HG03342 (cell line): ENCODE results near the gene EXOC3L1.

Experiments used
- ATAC-seq: cut with Tn5 transposase; IDR thresholded peaks from one replicate; pipeline ENCODE4 v1.9.1; 2021; ENCODE audit warnings: mild to moderate bottlenecking, moderate library complexity; ENCODE audit not compliant: unreplicated experiment

The EXOC3L1 gene

DNA sequence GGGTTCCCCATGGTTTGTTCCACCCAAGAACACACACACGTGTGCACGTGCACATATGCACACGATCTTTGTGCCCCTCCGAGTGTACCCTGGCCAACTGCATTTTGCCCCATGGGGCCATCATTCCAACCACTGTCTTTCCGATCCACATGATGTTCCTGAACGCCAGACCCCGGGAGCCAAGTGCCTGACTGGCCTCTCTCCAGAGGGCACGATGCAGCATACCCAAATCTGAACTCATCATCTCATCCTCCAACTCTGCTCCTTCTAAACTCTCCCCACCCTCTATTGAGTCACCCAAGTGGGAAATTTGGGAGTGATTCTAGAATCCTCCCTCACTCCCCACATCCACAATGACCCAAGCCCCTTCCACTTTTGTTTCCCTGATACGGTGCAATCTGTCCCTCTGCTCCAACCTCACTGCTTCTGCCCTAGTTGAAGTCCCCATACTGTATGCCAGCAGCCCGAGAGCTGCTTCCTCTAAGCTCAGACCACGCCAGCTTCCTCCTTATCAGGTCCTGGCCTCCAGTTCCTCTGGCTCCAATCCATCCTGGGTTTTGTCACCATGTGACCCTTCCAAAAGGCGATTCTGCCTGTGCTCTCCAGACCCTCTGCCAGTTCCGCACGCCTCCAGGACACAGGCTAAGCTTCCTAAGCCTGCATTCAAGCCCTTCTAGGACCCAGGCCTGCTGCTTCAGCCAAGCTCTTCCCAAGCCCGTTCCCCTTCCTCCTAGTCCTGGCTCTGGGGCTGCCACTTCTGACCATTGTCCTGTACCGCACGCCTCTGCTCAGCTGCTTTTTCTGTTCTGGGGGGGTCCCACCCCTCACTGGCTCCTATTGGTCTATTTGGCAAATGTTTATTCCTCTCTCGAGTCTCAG lies 26.9 kb upstream of the EXOC3L1 start:
- ATAC-seq, result no peak

- ATAC-seq, result no peak
These were observed 25.8 kb upstream of the EXOC3L1 start for GRCh38 chr16:67215706-67216105.

DNA sequence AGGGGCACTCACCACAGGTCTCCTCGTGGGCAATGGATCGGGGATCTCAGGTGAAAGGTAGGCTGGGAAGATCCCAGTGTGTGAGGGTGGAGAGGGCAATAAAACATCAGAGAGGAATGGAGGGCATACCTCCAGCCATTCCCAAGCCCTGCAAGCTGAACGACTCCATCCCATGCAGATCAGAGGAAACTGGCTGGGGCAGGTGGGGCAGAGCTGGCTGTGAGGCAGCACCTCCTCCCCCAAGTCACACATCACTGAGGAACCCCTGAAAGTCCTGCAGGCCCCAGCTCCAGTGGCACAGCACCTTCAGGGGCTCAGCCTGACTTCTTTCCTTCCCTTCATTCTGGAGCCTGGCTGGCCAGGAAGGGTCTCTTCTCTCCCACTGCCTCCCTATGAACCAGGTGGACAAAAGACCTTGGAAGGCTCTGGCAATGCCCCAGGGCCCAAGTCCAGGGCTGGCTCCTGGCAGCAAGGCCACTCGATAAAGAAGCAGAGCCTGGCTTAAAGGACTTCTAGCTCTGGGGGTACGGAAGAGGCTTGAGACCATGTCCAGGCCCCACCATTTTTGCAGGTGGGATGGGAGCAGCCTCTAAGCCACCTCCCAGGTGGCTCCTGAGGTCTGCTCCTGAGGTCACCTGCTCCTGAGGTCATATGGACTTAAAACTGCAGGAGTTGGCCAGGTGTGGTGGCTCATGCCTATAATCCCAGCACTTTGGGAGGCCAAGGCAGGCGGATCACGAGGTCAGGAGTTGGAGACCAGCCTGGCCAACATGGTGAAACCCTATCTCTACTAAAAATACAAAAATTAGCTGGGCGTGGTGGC lies 23.5 kb upstream of the EXOC3L1 start:
- no peak for ATAC-seq

- no peak for ATAC-seq
These were observed 22.8 kb upstream of the EXOC3L1 start for GRCh38 chr16:67212766-67213165.

DNA sequence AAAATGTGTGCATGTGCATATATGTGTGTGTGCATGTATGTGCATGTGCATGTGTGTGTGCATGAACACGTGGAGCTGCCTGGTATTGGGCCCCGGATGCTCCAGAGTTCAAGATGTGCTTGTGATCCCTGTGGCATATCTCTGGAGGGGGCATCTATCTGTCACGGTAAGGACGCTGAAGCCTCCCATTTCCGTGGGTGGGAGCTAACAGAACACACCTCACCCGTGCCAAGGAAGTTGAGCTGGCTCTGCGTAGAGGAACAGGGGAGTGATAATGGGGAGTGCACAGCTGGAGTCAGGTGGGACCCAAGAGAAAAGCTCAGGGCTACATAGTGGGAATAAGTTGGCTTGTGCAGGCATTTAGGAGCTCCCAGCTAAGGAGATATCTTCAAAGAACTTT lies 21.7 kb upstream of the EXOC3L1 start:
- ATAC-seq, result no peak

DNA sequence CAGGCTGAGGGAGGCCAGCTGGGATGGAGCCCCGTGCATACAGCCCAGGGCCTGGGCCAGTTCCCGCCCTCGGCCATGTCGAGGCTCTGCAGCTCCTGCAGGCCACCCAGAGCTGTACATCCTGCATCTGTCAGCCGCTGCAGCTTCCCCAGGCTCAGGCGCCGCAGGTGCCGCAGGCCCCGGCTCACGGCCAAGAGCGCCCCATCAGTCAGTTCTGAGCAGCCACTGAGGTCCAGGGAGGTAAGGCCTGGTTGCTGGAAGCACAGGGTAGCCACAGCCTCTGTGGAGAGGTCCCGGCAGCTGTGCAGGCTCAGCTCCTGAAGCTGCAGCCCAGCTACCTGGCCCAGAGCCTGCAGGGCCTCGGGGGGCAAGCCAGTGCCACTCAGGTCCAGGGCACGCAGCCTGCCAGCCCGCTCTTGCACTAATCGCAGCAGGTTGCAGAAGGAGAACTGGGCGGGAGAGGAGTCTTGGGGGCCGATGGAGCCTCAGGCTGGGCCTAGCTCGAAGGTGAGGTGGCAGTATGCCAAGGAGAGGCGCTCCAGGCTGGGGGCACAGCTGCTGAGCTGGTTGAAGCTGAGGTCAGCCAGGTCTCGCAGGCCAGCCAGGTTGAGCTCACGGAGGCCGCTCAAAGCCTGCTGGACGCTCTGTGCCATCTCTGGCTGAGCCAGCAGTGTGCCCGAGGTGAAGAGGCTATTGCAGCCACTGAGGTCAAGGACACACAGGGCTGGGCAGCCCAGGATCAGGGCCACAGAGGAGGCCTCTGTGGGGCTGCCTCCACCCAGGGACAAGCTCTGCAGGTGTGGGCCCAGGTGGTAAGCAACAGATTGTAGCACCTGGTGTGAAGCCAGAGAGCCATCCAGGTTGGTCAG lies 20.4 kb upstream of the EXOC3L1 start:
- ATAC-seq, result no peak

DNA sequence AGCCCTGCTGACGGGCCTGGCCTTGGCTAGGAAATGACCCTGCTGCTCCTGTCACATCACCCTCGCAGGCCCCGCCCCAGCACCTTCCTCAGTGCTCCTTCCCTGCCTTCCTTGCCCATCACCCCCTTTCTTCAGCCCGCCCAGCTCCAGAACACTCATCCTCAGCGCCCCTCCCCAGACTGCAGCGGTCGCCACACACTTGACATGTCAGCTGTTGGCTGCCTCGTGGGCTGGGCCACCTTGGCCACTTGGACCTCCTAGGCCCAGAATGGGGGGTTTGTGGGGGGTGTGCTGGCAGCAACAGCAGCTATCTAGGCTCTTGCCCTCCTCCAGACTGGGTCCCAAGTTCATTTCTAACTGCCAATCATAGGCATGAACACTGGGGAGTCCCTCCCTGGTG lies 19.6 kb upstream of the EXOC3L1 start:
- no peak for ATAC-seq

- ATAC-seq, result no peak
These were observed 18.4 kb upstream of the EXOC3L1 start for GRCh38 chr16:67208154-67208896.

GRCh38 chr16:67207249-67208091 lies 17.5 kb upstream of the EXOC3L1 start:
- no peak for ATAC-seq

GRCh38 chr16:67206838-67207248 lies 16.9 kb upstream of the EXOC3L1 start:
- no peak for ATAC-seq

DNA sequence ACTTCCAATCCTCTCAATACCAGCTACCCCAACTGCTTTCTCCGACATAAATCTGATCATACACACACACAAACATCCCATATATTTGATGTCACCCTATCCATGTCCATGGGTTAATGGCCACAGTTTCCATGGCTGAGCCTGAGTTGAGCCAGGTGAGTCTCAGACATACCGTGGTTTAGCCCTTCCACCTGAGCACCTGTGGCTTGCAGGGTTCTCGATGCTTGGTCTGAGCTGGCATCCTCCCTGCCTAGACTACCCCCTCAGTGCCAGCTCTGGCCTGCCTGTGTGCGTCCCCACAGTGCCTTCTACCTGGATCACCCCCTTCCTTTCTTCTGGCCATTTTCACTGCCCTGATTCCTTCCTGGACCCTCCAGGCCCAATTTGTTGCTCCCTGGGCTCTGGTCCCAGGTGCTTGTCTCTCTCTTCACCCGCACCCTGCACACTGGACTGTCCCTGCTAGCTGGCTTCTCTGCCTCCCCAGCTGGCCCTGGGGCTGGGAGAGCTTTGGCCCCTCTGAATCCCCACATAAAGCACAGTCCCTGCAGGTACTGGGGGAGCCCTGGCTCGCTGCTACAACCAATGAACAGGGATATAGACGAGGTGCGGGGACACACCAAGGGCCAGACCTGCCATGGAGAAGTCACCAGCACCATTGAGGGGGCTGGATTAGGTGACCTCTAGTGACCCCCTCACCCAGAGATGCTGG lies 16.3 kb upstream of the EXOC3L1 start:
- no peak for ATAC-seq

- no peak for ATAC-seq
These were observed 14.1 kb upstream of the EXOC3L1 start for GRCh38 chr16:67204076-67204475.

DNA sequence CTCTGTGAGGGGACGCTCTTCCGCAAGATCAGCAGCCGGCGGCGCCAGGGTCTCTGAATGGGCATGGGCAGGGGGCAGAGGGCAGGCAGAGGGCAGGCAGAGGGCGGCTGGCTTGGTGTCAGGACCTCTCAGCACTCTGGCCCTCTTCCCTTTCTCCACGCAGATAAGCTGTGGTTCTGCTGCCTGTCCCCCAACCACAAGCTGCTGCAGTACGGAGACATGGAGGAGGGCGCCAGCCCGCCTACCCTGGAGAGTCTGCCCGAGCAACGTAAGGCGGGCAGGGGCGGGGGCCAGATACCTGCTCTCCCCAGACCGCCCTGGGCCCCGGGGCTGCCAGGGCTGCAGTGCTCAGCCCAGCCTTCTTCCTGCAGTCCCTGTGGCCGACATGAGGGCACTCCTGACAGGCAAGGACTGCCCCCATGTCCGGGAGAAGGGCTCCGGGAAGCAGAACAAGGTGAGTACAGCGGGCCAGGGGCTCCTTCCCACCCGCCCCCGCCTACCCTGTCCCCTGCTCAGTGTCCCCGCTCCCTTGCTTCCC lies 13.1 kb upstream of the EXOC3L1 start:
- no peak for ATAC-seq

DNA sequence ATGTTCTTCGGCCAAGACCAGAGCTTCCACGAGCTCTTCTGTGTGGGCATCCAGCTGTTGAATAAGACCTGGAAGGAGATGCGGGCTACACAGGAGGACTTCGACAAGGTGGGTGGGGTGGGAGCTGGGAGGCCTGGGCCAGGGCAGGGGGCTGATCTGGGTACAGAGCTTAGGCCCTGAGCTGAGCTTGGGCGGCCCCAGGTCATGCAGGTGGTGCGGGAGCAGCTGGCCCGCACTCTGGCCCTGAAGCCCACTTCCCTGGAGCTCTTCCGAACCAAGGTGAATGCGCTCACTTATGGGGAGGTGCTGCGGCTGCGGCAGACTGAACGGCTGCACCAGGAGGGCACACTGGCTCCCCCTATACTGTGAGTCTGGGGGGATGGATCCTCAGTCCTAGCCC lies 12.5 kb upstream of the EXOC3L1 start:
- ATAC-seq, result no peak

DNA sequence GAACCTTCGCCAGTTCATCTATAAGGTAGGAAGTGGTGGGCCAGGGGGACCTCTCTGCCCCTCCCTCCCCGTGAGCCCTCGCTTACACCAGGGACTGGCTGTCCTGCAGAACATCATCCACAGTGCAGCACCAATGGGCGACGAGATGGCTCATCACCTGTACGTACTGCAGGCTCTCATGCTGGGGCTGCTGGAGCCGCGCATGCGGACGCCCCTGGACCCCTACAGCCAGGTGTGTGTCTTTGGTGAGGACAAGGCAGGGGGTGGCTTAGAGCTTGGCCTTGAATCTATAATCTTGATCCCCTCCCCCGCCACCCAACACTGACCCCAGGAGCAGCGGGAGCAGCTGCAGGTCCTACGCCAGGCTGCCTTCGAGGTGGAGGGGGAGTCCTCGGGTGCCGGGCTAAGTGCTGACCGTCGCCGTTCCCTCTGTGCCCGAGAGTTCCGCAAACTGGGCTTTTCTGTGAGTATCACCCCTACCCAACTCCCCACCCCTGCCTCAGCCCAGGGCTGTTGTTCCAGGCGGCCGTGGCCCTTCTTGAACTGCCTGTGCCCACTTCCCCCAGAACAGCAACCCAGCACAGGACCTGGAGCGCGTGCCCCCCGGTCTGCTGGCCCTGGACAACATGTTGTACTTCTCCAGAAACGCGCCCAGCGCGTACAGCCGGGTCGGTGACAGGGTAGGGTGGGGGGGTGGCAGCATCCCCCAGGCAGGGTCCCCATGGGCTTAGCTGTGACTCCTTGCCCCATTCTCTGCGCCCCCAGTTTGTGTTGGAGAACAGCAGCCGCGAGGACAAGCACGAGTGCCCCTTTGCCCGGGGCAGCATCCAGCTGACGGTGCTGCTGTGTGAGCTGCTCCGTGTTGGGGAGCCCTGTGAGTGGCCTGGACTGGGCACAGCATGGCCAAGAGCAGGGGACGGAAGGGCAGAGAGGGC lies 11.7 kb upstream of the EXOC3L1 start:
- no peak for ATAC-seq

DNA sequence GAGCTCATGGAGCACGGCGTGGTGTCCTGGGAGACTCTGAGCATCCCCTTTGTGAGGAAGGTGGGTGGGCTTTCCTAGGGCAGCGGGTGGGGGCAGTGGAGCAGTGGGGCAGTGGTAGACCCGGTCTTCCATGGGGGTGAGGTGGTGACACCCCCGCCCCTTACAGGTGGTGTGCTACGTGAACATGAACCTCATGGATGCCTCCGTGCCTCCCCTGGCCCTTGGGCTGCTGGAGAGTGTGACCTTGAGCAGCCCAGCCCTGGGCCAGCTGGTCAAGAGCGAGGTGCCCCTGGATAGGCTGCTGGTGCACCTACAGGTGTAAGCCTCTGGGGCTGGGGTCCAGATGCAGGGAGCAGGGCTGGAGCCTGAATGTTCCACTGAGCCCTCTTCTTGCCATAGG lies 10.6 kb upstream of the EXOC3L1 start:
- ATAC-seq, result no peak

GRCh38 chr16:67199808-67200198 lies 9.9 kb upstream of the EXOC3L1 start:
- no peak for ATAC-seq
